Measurements from ENCODE around the gene TSEN2. TPM values are rescaled to one million over a fixed set of nuclear protein-coding genes. Genes with fewer than 3 reads are reported as not detected.
"Not testable (repeated sequence)": the region's sequence is repeated elsewhere in the genome, so short reads cannot be mapped to it uniquely, and the experiment has no call there.

TSEN2 gene
- total RNA-seq, 2 donors from 2014 or later = 17.7 to 18.4 TPM

DNA sequence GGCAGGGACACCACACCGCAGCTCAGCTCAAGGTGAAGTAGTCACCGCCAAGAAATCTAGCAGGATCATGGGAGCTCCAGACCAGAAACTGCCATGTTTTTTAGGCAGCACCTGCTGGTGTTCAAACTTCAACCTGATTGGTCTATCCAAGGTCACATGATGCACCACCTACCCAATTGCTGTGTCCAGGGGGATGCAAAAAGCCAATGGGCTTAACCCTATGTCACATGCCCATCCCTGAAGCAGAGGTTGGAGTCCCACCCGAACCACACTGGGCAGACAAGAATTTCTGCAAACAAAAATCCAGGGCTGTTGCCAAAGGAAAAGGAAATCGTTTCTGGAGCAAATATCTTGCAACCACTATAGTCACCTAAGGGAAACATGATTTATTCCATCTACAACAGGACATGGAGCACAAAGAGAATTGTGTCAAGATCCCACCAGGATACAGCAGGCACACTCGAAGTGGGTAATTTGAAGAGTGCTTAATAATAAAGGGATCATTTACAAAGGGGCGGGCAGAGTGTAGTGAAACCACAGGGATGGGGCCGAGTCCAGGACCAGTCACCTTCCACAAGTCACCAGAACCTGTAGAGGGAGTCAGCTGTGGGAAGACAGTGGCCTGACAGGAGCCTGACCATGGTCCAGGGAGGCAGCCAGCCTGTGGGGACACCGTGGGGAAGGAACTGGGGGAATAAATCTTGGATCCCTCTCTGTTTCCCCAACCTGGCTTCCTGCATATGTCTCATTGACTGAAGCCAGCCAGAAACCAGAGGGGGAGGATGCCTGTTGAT is 34.2 kb upstream of the TSEN2 start:
- peak in 1 of 2 donors; percentile 19 for DNase-seq

DNA sequence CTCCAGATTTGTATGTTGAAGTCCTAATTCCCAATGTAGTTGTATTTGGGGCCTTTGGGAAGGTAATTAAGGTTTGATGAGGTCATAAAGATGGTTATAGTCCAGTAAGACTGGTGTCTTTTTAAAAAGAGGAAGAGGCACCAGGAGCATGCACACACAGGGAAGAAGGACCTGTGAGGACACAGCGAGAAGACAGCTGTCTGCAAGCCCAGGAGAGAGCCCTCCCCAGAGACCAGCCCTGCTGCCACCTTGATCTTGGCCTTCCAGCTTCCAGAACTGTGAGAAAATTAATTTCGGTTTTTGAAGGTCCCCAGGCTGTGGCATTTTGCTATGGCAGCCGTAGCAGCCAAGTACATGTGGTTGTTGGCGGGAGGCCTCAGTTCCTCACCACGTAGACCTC is 32.8 kb upstream of the TSEN2 start:
- intact Hi-C loops (cut with DNase I, micrococcal nuclease) = no loop called here

More for the DNA sequence above, 34.2 kb upstream of the TSEN2 start:
- ATAC-seq = no peak
- intact Hi-C loops (cut with DNase I, micrococcal nuclease) = no loop called here

GRCh38 chr3:12451960-12452359 is 32.3 kb upstream of the TSEN2 start:
- ATAC-seq (no peak), DNase-seq (no peak)
- intact Hi-C loops (cut with DNase I, micrococcal nuclease) = no loop called here

More for the DNA sequence above, 32.8 kb upstream of the TSEN2 start:
- DNase-seq = peak in 1 of 2 donors; percentile 10
- ATAC-seq = no peak

GRCh38 chr3:12452361-12453330 is 31.6 kb upstream of the TSEN2 start:
- ATAC-seq (no peak), DNase-seq (peak in 1 of 2 donors; percentile 22)
- intact Hi-C loops (cut with DNase I, micrococcal nuclease) = no loop called here

DNA sequence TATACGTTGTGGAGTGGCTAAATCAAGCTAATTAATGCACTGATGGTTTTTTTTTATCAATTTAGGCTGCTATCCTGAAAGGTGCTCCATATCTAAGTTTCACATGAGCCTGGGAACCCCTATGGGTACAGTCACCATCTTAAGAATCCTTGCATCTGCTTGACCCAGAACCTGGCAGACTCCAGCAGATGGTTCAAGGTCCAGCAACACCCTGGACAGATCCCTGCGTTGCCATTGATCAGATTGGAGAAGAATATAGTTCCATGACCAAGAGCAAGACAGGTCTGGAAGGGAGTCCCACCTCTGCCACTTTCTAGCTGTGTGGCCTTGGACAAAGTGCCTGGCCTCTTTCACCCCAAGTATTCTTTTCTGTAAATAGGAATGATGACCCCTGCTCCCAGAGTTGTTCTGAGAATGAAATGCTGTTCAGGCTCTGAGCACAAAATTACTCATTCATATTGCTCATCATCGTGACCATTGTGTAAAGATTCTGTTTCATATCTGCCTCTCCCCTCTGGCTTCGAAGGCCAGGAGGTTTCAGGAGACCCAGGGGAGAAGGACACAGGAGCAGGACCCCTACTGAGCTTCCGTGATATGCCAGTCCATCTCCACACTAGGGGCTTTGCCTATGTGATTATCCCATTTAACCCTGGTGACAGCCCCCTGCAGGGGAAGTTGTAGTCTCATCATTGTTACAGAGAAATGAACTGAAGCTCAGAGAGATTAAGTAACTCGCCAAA is 30.0 kb upstream of the TSEN2 start:
- ATAC-seq (no peak), DNase-seq (no peak)
- intact Hi-C loops (cut with DNase I, micrococcal nuclease) = no loop called here

DNA sequence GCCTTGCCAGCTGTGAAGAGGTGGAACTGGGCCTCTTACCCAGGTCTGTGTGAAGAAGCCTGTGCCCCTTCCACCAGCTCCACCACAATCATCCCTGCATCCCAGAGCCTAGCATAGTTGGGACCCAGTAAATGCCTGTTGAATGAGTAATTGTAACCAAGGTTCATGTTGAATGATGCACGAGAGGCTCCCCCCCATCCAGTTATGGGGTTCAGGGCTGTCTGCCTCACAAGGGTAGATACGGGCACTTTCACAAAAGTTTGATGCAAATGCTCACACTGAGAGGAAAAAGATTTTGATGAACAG is 29.5 kb upstream of the TSEN2 start:
- ATAC-seq (no peak), DNase-seq (no peak)
- intact Hi-C loops (cut with DNase I, micrococcal nuclease) = no loop called here

DNA sequence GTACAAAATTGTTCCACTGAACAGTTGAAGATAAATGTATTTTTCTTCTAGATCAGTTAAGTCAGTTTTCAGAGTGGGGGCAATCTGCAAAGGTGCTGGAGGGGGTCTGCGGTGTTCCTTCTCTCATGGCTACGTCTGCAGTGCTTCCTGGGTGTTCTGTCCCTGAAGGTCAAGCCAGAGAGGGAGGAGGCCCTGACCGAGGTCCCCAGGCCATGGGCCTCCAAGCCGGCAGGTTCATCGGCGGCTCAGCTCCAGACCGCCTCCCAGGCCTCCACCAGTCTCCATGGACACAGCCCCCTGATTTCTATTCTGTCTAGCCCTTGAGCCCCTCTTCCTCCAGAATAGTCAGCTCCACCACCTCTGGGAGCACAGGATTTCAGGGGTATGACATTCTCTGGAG is 28.5 kb upstream of the TSEN2 start:
- intact Hi-C loops (cut with DNase I, micrococcal nuclease) = no loop called here
- DNase-seq (no peak), ATAC-seq (no peak)

DNA sequence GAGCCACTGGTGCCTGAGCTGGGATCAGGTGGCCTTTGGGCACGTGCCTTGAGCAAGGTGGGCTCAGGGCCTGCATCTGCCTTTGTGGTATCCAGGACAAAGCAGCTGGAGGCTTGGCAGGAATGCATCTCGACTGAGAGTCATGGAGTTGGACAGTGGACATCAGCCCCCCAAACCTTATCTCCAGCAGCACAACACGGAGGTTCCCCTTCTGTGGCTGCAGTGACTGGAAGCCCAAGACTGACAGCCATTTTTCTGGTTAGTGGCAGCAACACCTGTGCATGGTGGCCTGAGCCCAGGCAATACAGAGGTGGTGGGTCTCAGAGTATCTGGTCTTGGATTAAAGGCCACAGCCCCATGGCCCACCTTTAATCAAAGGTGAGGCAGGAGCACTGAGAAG is 27.8 kb upstream of the TSEN2 start:
- intact Hi-C loops (cut with DNase I, micrococcal nuclease) = no loop called here
- DNase-seq (peak; percentile 1 to 17), ATAC-seq (no peak)

DNA sequence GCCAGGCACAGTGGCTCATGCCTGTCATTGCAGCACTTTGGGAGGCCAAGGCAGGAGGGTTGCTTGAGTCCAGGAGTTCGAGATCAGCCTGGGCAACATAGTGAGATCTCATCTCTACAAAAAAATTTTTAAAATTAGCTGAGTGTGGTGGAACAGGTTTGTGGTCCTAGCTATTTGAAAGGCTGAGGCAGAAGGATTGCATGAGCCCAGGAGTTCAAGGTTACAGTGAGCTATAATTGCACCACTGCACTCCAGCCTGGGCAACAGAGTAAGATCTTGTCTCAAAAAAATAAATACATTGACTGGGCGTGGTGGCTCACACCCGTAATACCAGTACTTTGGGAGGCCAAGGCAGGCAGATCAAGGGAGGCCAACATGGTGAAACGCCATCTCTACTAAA is 26.9 kb upstream of the TSEN2 start:
- intact Hi-C loops (cut with DNase I, micrococcal nuclease); ATAC-seq: not testable (repeated sequence)
- DNase-seq = peak in 1 of 2 donors; percentile 9

- intact Hi-C loops (cut with DNase I, micrococcal nuclease) = no loop called here
- no peak for ATAC-seq
- DNase-seq = peak; percentile 14 to 31
Observed at GRCh38 chr3:12458901-12459300, 25.4 kb upstream of the TSEN2 start.

DNA sequence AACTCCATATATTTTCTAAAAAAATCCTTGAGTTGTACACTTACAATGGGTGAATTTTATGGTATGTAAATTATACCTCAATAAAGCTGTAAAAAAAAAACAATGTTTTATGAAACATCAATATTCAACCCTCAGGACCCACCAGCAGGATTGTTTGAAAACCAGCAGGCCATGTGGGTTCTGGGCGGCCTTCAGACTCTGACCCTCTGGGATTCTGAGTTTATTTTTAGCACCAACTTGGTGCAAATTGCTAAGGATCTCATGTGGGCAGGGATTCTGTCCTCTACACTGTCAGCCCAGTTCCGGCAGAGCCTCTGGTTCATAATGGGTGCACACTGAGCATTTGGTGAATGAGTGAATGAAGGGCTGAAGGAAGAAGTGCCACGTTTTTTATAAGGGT is 24.2 kb upstream of the TSEN2 start:
- DNase-seq (peak; percentile 56 to 75), ATAC-seq (peak; percentile 81)
- intact Hi-C loops (cut with DNase I, micrococcal nuclease) = no loop called here

GRCh38 chr3:12461097-12461649 is 23.1 kb upstream of the TSEN2 start:
- ATAC-seq (no peak), DNase-seq (no peak)
- intact Hi-C loops (cut with DNase I, micrococcal nuclease) = no loop called here

- intact Hi-C loops (cut with DNase I, micrococcal nuclease) = no loop called here
- ATAC-seq (peak; percentile 62), DNase-seq (peak; percentile 61 to 66)
Observed at GRCh38 chr3:12462159-12462947, 21.9 kb upstream of the TSEN2 start.

DNA sequence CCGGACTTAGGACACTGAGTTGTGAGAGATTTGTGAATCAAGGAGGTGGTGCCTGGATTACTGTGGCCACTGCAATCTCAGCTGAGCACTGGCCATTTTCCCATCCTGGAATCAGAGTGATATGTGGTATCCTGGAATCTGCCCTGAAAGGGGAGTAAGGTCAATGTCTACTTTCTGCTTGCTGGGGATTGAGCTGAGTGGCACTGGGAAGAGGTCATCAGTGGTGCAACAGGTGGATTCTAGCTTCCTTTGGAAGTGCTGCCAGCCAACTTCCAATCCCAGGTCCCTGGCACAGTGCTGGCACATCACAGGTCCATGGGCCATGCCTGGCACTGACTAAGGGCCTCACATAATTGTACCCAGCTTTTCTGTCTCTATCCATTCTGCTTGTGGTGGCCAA is 20.6 kb upstream of the TSEN2 start:
- DNase-seq = peak in 1 of 2 donors; percentile 10
- intact Hi-C loops (cut with DNase I, micrococcal nuclease) = no loop called here
- no peak for ATAC-seq

DNA sequence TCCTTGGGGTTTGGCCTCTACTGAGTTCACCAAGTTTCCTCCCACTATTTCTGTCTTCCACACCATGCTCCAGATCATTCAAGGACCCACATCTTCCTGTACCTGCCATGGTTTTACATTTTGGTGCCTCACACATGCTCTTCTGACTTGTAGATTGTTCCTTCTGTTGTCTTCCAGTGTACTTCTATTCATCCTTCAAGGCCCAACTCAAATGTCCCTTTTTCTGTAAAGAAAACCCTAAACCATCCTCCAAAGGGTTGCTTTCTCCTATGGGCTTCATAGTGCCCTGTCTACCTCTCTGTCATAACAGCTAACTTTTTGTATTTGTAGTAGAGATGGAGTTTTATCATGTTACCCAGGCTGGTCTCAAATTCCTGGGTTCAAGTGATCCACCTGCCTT is 20.1 kb upstream of the TSEN2 start:
- DNase-seq = no peak
- intact Hi-C loops (cut with DNase I, micrococcal nuclease) = no loop called here
- ATAC-seq = no peak

DNA sequence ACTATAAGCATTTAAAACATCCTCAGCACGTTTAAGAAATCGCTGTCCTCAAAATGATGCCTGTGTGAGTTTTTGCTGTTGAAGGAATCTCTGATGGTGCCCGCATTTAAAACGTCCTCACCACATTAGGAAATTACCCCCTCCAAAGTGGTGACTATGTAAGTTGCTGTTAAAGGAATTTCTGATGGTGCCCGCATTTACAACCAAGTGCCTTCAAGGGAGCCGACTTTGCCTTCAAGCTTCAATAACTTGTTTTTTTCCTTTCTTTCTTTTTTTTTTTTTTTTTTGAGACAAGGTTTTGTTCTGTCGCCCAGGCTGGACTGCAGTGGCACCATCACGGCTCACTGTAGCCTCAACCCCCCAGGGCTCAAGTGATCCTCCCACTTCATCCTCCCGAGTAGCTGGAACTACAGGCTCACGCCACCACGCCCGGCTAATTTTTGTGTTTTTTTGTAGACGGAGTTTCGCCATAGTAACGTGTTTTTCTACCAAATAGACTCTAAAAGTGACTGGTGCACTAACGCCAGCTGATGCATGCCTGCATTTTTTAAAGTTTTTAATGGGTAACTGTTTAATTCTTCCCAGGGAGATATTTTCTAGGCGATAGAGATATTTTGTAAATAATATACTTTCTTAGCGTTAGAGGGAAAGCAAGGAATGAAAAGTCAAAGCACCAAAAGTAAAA is 19.0 kb upstream of the TSEN2 start:
- ATAC-seq (no peak), DNase-seq (no peak)
- intact Hi-C loops (cut with DNase I, micrococcal nuclease) = no loop called here

- no peak for ATAC-seq
- intact Hi-C loops (cut with DNase I, micrococcal nuclease) = no loop called here
- no peak for DNase-seq
Observed at GRCh38 chr3:12465836-12466225, 18.4 kb upstream of the TSEN2 start.

DNA sequence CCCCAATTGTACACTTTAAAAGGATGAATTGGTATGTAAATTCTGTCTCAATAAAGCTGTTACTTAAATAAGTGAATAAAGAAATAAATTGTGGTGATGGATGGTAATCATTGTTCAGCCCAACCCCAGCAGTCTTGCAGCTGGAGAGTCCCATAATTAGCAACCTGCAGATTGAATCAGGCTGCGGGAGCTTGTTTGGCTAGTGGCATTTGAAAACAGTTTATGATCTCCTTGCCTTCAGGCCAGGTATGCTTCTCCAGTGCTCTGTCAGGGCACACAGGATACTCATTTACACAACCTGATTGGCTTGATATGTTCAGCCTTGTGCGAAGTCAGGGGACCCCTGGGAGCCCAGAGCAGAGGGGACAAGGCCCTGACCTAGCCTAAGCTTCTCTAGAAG is 16.5 kb upstream of the TSEN2 start:
- ATAC-seq (peak; percentile 47), DNase-seq (no peak)

More for the DNA sequence above, 16.5 kb upstream of the TSEN2 start:
- intact Hi-C loops (cut with DNase I, micrococcal nuclease) = no loop called here

Measured in left colon (tissue), 2 donors.